Activated CD4-positive, alpha-beta memory T cell treated with anti-CD3 and anti-CD28 coated beads for 36 hours (primary cell): Measurements from ENCODE around the gene ROS1. TPM values are rescaled to one million over a fixed set of nuclear protein-coding genes. Genes with fewer than 3 reads are reported as not detected.
"Not testable (repeated sequence)": the region's sequence is repeated elsewhere in the genome, so short reads cannot be mapped to it uniquely, and the experiment has no call there.

Experiments used
- CTCF ChIA-PET: fragments of 350-600 bp; sonication (Branson Sonifier 250); formaldehyde crosslinking; loops from one replicate; lab custom pipeline; 2021; ENCODE audit warnings: antibody characterized with exemption, inconsistent platforms; lab: Charles Lee
- POLR2A ChIA-PET: fragments of 350-600 bp; sonication (Branson Sonifier 250); formaldehyde crosslinking; loops from one replicate; lab custom pipeline; 2021; ENCODE audit warnings: antibody characterized with exemption; lab: Charles Lee
- DNase-seq: peaks from one replicate; pipeline ENCODE4 v3.0.0-alpha.2; 2020
- H3K27ac Mint-ChIP-seq: one replicate; pipeline ENCODE4 v1.8.0; 2021; ENCODE audit warnings: mixed read lengths
- H3K27me3 Mint-ChIP-seq: one replicate; pipeline ENCODE4 v1.8.0; 2021; ENCODE audit warnings: mixed read lengths
- H3K36me3 Mint-ChIP-seq: one replicate; pipeline ENCODE4 v1.8.0; 2021; ENCODE audit warnings: mixed read lengths
- H3K4me1 Mint-ChIP-seq: one replicate; pipeline ENCODE4 v1.8.0; 2021; ENCODE audit warnings: low read depth, mixed read lengths
- H3K4me3 Mint-ChIP-seq: one replicate; pipeline ENCODE4 v1.8.0; 2021; ENCODE audit warnings: mild to moderate bottlenecking, mixed read lengths
- H3K9me3 Mint-ChIP-seq: one replicate; pipeline ENCODE4 v1.8.0; 2021; ENCODE audit warnings: mixed read lengths
- intact Hi-C: fragments of 100-400 bp; cut with micrococcal nuclease; formaldehyde crosslinking; loops from one replicate; pipeline ENCODE4 v1.15.1; 2023
- total RNA-seq, 2 experiments: library from RNA; stranded (reverse); gene quantifications; one replicate each; pipeline ENCODE4 v1.2.3, GENCODE V29; 2021

The ROS1 gene
- total RNA-seq, 2 experiments from 2014 or later, result not detected

DNA sequence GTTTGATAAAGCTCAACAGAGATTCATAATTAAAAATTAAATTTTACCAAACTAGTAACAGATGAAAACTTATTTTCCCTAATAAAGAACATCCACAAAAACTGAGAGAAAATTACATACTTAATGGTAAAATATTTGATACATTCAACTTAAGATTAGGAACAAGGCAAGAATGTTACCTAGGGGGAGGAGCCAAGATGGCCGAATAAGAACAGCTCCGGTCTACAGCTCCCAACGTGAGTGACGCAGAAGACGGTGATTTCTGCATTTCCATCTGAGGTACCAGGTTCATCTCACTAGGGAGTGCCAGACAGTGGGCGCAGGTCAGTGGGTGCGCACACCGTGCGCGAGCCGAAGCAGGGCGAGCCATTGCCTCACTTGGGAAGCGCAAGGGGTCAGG, 181.2 kb downstream of the ROS1 start:
- POLR2A ChIA-PET, H3K27me3 Mint-ChIP-seq, H3K4me3 Mint-ChIP-seq, CTCF ChIA-PET, H3K4me1 Mint-ChIP-seq, DNase-seq, H3K36me3 Mint-ChIP-seq, H3K9me3 Mint-ChIP-seq, intact Hi-C loops, H3K27ac Mint-ChIP-seq: not testable (repeated sequence)

Other genes with a start within 250 kb of the ROS1 start
- not detected for gene VGLL2, start 160.4 kb downstream of the ROS1 start, total RNA-seq
- 1 to 10 TPM; 4.4 to 4.5 TPM for gene DCBLD1, start 56.7 kb upstream of the ROS1 start, total RNA-seq
- gene GOPC, start 176.6 kb upstream of the ROS1 start, total RNA-seq, result 10 to 100 TPM; 14.8 to 15.8 TPM
- 10 to 100 TPM; 33.6 to 33.9 TPM for gene NUS1, start 249.5 kb upstream of the ROS1 start, total RNA-seq